GM21723 (cell line): ENCODE data around the gene SECISBP2.

Source experiments
- ATAC-seq: cut with Tn5 transposase; IDR thresholded peaks from one replicate; pipeline ENCODE4 v1.9.1; 2021; ENCODE audit warnings: mild to moderate bottlenecking, moderate library complexity; ENCODE audit not compliant: unreplicated experiment

The SECISBP2 gene

DNA sequence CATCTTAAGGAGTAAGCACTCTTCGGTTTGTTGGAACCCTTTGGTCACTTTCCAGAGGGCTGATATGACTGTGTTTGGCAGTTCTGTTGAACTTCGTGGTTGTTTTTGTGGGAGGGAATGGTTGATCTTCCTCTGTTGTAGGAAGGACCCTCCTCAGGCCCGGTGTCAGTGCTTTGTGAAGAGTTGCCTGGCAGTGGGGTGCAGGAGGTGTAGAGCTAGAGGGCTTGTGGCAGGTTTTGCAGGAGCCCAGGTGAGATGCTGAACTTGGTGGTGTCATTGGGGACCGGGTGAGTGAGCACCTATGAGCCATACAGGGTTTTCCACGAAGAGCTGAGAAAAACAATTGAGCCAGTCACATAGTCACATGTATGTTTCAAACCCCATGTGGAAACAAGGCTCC, 27.2 kb downstream of the SECISBP2 start:
- no peak for ATAC-seq

DNA sequence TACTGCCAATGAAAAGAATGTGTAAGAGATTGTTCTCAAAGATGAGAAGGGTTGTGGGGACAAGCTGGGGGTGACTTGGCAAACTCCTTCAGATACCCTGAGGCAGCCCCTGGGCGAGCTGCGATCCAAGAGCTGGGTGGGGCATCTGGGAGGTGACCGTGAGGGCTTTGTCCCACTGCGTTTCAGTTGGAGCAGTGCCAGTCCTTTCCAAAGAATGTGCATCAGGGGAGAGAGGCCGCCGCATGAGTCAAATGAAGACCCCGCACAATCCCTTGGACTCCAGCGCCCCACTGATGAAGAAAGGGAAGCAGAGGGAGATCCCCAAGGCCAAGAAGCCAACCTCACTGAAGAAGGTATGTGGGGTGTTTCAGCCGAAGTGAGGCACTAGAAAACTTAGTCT, 28.4 kb downstream of the SECISBP2 start:
- no peak for ATAC-seq

DNA sequence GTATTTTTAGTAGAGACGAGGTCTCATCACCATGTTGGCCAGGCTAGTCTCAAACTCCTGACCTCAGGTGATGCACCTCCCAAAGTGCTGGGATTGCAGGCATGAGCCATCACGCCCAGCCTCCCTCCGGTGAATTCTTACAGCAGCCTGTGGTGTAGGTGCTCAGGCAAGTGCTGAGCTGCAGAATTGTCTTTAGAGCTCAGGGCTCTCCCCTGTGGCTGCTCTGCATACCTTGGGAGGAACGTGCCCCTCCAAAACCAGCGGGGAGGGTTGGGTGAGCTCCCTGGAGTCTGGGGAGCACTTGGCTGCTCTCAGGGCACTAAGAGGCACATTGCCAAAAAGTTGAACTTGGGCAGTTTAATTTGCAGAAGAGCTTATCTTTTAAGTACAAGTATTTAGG, 29.4 kb downstream of the SECISBP2 start:
- no peak for ATAC-seq

DNA sequence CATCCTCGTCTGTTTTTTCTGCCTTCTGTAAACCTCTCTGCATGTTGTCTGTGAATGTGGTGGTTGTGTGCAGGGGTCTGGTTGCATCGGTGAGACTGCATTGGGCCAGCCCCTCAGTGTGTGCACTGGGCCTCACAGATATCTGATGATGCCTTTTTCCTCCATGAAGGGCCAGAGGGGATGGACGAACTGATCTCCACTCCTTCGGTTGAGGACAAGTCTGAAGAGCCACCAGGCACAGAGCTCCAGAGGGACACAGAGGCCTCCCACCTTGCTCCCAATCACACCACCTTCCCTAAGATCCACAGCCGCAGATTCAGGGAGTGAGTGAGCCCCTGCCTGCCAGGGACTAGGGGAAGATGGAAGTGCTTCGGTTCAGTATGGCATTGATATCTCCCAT, 31.3 kb downstream of the SECISBP2 start:
- no peak for ATAC-seq

DNA sequence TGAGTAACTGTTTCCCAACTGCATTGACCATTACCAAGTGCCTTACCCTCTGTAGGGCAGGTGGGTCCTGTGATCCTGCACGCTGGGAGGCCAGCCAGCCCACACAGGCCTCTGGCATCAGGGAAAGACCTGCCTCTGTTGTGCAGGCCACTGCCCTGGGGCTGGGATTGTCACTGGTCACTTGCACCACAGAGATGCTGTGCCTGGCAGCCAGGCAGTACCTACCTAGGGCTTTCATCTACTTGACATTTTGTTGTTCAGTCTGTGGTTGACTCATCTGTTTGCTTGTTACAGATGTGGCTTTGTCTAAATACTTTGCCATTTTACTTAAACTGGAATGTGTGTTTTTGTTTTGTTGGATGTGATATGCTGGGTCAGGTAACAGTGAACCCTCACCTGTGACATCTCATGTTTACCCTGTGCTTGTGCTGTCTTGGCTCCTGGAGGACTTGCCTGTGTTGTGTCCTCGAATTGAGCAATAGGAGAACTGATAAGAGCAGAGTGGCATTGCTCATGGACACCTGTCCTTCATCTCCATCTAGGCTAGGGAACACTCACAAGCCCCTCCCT, 32.8 kb downstream of the SECISBP2 start:
- no peak for ATAC-seq

DNA sequence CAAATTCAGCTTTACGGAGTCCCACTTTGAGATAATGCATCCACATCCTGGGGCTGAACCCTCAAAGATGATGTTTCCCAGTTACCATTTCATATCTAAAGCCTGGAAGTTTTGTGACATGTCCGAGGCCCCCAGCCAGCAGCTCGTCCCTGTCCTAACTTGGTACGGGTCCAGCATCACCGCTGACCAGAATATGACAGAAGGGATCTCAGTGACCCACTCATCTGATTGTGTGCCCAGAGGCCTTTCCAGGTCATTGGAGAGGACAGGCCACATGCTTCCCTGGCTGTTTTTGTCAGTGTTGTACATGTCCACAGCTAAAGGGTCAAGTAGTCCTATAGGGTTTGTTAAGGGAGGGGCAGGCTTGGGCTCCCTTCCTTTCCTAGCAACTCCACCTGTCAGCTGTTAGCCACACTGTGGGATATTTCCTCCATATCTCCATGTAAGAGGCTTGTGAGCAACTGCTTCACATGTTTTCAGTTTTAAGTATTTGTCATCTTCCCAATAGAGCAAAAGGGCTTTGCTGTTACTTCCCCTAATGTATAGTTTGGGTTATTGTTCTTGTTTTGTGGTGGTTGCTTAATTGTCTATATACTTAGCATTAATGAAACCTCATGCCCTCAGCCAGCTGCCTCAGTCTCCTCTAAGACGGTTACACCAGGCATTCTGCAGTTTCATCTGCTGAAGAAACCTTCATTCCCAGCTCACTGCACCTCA, 33.4 kb downstream of the SECISBP2 start:
- ATAC-seq, result no peak

DNA sequence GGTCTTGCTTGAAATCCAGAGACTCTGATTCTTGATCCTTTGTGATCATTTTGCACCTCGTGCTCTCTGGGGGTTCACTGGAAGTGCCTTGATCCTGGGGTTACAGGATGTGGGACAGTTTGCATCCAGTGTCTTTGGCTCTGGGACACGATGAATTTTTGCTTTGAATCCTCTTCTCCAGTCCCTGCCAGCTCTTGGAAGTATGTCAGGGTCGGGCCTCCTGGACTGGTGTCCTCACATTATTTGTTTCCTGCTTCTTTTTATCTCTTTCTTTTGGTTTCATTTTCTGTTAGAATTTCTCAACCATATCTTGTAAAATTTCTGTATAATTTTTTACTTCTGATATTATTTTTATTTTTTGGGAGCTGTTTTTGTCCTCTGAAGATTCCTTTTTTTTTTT, 34.2 kb downstream of the SECISBP2 start:
- ATAC-seq, result no peak

DNA sequence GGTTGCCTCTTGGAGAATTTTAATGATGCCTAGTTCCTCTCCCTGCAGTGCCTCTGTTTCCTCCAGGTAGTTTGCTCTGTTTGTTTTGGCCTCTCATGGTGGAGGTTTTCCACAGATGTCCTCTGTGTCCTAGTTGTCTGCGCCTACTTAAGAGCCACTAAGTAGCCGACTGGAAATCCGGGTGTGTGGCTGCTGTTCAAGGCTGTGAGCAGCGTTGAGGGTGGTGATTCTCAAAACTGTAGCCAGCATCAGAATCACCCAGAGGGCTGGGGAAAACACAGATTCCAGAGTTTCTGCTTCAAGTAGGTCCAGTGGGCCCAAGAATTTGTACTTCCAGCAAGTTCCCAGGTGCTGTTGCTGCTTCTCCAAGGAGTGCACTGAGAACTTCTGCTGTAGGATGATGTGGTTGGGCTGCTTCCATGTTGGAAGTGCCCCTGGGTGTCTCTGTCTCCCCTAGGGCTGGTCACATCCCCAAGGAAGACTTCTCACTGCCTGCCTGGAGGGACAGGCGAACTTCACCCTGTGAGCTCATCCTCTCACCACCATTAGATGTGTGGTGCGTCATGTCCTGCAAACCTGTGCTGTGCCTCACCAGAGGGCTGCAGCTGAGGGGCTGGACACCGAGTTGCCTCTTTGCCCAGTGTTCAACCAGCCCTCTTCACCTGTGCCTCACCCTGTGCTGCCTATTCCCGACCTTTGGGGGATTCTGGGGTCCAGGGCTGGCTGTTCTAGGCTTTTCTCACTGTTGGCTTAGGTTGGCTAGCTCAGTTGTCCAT, 34.8 kb downstream of the SECISBP2 start:
- no peak for ATAC-seq

DNA sequence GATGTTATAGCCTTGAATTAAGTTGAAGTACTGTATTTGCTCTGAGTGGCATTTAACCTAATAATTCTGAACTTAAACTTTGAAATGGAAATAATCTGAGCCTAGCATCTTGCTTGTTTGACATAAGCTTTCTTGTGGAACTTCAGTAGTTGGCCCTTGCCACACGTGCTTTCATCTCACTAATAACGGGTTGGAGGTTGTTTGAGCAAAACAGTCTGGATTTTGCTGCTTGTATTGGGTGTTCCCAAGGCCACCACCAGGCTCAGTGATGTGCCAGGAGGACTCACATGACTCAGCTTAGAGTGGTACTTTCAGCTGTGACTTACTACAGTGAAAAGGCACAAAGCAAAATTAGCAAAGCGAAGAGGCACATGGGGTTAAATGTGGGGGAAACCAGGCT, 35.7 kb downstream of the SECISBP2 start:
- no peak for ATAC-seq

DNA sequence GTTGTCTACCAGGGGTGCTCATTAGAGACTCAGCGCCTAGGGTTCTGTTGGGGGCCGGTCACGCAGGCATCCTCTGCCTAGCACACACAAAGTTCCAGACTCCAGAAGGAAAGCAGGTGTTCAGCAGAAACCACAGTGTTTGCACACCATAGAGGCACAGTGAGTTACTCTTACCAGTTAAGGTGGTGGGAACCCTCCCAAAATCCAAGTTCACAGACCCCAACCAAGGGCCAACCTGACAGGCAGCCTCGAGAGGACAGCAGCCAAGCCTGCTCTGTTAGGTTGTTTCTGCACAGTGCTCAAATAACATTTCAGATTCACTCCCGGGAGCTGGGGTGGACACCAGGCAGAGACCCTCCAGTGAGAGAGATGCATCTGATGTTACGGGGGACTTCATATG, 36.2 kb downstream of the SECISBP2 start:
- no peak for ATAC-seq

DNA sequence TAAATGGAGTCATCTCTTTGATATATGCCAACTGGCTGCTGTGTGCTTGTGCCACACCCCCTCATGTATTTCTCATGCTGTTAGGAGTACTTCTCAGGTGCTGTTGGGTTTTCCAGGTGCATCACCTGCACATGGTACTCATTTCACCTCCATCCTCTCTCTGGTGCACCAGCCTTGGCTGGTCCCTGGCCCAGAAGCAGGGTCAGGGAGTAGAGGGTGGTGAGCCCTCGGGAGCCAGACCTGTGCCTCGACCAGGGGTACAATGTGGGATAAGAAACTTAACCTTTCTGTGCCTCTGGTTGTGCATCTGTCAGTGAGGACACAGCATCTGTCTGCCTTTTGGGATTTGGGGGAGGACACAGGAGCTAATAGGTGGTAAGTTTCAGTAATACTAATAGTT, 38.5 kb downstream of the SECISBP2 start:
- no peak for ATAC-seq

DNA sequence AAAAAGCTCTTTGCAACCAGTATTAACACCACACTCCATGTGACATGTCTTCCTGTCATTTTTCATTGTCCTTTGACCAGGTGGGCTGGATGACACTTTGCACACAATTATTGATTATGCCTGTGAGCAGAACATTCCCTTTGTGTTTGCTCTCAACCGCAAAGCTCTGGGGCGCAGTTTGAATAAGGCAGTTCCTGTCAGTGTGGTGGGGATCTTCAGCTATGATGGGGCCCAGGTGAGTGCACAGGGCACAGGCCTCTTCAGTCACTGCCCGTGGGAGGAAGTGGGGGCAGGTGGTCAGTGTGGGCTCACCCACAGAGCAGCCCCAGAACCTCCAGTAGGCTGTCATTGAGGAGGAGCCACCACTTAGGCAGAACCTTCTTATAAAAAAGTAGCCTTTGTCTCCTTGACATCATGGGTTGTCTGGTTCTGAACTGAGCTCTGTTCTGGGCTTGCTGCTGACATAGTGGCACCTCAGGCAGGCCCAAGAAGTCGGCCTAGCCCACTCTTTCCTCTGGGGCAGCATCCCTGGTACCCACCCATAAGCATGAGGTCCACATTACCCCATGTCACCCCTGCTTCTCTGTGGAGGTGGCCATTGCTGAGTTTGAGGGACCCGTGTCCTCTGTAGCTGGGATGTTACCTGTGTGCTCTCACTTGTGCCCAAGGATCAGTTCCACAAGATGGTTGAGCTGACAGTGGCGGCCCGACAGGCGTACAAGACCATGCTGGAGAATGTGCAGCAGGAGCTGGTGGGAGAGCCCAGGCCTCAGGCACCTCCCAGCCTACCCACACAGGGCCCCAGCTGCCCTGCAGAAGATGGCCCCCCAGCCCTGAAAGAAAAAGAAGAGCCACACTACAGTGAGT, 39.3 kb downstream of the SECISBP2 start:
- no peak for ATAC-seq

DNA sequence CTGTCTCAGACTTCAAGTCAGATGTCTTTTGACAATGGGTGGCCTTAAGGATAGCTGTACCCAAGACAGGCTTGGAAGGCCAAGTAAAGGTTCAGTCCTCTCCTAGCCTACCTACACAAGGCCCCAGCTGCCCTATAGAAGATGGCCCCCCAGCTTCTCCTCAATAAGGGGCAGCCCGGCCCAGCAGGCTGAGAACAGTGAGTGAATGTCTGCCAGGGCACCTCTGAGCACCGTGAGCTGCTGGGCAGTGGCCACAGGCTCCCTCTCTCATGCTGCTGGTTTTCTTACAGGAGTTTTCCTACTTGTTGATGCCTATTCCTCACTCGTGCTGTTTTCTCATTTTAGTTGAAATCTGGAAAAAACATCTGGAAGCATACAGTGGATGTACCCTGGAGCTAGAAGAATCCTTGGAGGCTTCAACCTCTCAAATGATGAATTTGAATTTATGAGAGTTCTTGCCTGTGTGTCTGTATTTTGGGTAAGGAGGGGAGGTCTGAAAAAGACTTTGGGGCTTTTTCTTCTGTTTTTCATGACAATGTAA, 40.1 kb downstream of the SECISBP2 start:
- no peak for ATAC-seq

DNA sequence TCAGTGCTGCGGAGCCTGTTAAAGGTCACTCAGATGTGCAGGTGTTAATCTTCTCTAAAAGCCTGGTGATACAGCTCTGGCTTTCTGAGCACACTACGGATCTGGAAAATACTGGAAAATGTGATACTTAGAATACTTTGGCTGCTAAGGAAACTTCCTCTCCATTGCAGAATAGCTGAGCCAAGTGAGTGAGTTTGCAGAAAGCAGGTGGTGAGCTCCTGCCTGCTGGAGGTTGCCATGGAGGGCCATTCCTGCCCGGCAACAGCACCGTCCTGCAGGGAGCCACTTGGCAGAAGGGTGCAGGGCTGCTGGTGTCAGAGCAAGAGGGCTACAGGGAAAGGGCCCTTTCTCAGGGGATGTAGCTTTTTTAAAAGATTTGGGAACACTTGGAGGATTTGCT, 40.7 kb downstream of the SECISBP2 start:
- no peak for ATAC-seq

DNA sequence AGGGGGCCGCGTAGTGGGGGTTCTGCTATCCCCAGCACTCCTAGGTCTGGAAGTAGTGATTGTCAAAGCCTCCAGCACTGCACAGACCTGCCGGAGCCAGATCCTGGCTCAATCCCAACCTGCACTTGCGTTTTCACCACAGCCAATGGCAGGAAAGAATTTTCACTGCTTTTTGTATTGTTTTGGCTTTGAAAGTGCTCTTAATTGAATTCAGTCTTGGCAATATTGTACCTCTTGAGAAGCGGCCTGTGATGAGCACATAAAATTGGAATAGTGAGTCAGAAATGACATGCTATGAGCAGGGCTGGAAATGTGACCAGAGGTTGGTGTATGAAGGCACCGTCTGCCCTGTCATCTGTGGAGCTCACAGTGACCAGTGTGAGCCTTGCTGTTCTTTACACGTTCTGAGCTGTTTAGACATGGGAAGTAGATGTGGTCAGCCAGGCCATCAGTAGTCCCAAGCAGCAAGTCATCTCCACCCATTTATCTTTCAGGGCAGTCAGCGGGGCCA, 41.5 kb downstream of the SECISBP2 start:
- ATAC-seq, result no peak

DNA sequence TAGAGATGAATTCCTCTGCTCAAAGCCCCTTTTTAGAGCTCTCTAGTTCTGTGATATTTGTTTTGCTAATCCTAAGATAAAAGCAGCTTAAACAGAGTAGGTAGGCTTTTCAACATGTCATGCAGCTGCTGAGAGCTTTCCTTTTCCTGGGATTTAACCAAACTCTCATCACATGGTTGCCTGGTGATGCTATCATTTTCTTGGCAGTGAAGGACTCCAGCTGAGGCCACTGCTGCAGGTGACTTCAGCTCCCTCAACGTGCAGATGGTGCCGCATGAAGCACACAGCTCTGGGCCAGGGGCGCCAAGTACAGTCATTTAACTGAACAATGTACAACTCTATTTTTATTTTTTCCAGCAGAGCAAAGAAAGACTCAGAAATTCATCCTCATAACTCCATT, 42.2 kb downstream of the SECISBP2 start:
- no peak for ATAC-seq

DNA sequence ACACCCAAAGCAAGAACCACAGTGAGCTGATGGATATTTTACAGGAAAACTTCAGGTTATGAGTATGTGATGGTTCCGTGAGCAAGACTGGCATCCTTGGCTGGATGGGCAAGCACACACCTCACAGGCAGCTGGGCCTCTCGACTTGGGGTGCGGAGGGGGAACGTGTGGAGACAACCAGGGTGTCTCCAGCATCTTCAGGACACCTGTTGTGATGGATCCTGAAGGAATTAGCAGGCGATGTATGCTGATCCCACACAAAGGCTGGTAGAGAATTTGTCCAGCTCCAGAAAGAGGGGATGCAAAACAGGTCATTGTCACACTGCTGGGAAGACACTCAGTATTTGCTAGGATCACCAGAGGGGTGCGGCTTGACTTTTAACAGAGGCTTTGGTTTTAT, 42.7 kb downstream of the SECISBP2 start:
- no peak for ATAC-seq

DNA sequence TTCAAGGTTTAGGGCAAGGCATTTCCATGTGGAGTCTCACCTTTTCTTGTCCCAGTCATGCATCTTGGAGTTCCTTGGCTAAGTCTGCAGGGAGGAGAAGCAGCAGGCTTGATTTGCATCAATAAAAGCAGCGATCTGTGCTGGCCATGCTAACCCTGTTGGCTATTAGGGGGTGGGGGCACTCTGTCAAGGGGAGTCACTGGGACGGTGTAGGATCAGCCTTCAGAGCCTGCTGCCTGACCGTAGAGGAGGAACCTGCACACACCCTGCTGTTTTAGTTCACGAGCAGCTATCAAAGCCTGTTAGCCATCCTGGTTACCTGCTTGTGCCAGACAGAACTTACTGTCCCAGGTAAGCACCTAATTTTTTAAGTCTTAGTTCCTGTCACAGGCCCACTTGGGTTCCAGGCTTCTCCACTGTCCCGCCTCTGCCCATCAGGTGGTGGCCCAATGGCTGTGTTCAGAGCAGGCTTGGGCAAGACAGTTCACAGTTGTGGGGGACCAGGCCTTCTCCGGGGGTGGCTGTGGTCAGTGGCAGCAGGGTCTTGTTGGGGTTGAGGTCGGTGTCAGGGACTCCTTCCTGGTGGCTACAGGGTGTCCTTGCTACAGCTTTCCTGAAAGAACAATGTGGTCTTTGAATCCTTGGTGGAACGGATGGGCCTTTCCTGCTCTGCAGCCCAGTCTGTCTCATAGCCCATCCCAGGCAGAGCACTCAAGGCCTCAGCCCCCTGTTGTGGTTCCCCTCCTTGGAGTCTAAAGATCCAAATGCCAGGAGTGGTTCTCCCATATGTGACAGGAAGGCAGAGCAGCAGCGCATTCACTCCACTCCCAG, 43.7 kb downstream of the SECISBP2 start:
- no peak for ATAC-seq

DNA sequence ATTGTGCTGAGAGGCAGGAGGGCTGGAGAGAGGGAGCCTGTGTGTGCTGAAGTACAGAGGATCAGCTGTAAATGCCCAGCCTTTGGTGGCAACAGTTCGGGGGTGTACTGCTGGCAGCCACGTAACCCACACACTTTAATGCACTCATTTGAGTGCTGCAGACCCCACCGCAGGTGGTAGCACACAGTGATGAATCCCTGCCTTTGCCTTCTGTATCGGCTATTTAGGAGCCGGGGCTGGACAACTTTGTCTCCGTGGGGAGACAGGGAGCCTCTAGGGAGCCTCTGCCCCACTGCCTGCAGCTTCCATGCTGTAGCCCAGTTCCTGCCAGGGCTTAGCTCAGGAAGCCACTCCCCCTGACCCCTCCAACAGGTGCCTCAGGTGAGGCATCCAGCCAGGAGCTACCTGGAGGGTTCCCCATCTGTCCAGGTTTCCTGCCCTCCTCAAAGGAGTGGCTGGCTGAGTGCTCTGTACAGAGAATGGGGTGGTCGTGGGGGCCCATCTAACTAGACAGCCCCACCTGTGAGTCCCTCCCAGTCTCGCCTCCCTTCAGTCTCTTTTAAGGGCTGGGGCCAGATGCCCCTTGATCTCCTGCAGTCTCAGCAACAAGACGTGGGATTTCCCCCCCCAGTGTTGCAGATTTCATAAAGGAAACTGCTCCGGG, 44.5 kb downstream of the SECISBP2 start:
- ATAC-seq, result no peak

DNA sequence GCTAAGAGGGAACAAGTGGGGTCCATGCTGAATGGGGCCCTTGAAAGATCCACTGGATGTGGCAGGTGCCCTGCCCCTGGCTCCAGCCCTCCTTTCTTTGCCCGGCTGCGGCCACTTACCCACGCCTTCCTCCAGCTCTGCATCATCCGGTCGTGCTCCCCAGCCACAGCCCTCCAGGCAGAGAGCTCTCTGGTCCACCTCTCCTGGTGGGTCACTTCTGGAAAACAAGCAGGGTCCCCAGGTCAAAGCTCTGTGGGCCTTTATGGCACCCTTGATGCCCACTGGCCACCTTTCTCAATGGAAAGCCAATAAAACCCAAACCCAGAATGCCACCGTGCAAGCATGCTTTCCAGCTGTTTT, 45.0 kb downstream of the SECISBP2 start:
- ATAC-seq, result no peak
